Urothelium cell line (cell line): ENCODE measurements around the gene TSKS.

ENCODE experiments used
- DNase-seq: peaks from one replicate; pipeline ENCODE4 v3.0.0; 2011; ENCODE audit warnings: low spot score, mixed read lengths
- FAIRE-seq: peaks from 2 replicates; lab custom pipeline; 2011; peaks lifted over from hg19 to GRCh38; lab: Jason Lieb, UNC

The TSKS gene

DNA sequence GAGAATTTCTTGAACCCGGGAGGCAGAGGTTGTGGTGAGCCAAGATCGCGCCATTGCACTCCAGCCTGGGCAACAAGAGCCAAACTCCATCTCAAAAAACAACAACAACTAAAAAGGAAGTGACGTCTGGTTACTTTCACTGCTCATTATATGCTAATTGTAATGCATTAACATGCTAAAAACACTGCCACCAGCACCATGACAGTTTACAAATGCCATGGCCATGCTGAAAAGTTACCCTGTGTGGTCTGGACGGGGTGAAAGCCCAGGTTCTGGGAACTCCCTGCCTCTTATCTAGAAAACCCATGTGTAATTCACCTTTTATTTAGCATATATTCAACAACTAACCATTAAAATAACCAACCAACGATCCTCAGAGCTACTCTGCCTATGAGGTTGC lies 44.1 kb downstream of the TSKS start:
- no peak for FAIRE-seq
- no peak for DNase-seq

GRCh38 chr19:49718511-49718910 lies 44.6 kb downstream of the TSKS start:
- DNase-seq (no peak), FAIRE-seq (no peak)

DNA sequence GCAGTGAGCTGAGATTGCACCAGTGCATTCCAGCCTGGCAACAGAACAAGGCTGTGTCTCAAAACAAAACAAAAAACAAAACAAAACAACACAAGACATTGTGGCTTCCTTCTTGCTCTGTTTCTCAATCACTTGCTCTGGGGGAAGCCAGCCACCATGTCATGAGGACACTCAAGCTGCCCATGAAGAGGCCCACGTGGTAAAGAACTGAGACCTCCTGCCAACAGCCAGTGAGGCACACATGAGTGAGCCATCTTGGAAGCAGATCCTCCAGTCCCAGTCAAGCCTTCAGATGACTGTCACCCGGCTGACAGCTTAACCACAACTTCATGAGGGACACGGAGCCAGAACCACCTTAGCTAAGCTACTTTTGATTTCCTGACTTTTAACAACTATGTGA lies 47.0 kb downstream of the TSKS start:
- DNase-seq (no peak), FAIRE-seq (no peak)

- DNase-seq: no peak
- FAIRE-seq: no peak
These were observed 49.8 kb downstream of the TSKS start for GRCh38 chr19:49713236-49713845.

GRCh38 chr19:49712397-49712859 lies 50.7 kb downstream of the TSKS start:
- DNase-seq: peak; percentile 70
- peak; percentile 40 for FAIRE-seq

DNA sequence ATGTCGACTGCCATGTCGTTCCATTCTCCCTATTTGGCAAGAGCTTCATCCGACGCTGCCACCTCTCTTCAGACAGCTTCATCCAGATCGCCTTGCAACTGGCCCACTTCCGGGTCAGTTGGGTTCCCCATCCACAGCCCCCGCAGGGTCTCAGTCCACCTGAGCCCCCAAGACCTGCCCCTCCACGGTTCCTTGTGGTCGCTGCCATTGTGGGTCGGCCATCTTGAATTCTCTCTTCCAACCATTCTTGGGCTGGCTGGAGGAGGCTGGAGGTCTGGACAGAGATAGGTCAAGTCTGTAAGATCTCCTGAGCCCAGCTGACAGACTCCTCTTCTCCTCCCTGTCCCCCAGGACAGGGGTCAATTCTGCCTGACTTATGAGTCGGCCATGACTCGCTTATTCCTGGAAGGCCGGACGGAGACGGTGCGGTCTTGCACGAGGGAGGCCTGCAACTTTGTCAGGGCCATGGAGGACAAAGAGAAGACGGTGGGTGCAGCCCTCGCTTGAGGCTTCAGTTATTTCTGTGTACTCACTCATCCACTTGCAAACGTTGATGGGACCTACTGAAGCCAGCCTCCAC lies 52.6 kb downstream of the TSKS start:
- FAIRE-seq: no peak
- no peak for DNase-seq

DNA sequence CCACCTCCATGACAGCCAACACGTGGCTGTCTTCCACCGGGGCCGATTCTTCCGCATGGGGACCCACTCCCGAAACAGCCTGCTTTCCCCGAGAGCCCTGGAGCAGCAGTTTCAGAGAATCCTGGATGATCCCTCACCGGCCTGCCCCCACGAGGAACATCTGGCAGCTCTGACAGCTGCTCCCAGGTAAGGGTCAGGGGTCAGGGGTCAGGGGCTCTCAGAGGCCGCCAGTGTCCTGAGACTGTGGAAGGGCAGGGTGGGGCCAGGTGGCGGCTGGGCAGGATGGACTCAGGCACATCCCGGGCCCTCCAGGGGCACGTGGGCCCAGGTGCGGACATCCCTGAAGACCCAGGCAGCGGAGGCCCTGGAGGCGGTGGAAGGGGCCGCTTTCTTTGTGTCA lies 57.2 kb downstream of the TSKS start:
- no peak for FAIRE-seq
- DNase-seq: no peak

- DNase-seq (no peak), FAIRE-seq (no peak)
These were observed 58.0 kb downstream of the TSKS start for GRCh38 chr19:49704888-49705642.

DNA sequence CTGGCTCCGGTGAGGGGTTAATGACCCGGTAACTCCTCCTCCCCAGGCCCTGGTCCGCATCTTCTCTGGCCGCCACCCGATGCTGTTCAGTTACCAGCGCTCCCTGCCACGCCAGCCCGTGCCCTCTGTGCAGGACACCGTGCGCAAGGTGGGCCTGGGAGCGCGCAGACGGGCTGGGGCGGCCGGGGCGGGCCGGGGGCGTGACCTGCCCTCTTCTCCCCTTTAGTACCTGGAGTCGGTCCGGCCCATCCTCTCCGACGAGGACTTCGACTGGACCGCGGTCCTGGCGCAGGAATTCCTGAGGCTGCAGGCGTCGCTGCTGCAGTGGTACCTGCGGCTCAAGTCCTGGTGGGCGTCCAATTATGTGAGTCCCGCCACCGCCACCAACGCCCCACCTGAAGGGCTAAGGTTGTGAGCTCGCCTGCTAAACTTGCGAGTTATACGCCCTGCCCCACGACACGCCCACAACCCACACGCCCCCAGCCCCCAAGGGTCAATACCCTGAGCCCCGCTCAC lies 61.8 kb downstream of the TSKS start:
- no peak for FAIRE-seq
- DNase-seq: no peak

DNA sequence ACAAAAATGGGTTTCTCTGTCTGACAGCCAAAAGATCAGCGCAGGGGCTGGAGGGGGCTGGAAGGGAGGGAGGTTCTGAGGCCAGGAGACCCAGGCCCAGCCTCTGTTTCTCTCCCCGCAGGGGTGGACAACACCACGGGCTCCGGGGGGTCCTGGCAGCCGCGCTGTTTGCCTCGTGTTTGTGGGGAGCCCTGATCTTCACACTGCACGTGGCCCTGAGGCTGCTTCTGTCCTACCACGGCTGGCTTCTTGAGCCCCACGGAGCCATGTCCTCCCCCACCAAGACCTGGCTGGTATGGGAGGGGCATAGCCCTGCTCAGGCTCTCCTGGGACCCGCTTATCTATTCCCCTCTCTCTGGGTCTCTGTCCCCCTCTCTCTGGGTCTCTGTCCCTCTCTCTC lies 62.5 kb downstream of the TSKS start:
- no peak for DNase-seq
- FAIRE-seq: no peak

GRCh38 chr19:49699364-49699763 lies 63.7 kb downstream of the TSKS start:
- FAIRE-seq (no peak), DNase-seq (no peak)

DNA sequence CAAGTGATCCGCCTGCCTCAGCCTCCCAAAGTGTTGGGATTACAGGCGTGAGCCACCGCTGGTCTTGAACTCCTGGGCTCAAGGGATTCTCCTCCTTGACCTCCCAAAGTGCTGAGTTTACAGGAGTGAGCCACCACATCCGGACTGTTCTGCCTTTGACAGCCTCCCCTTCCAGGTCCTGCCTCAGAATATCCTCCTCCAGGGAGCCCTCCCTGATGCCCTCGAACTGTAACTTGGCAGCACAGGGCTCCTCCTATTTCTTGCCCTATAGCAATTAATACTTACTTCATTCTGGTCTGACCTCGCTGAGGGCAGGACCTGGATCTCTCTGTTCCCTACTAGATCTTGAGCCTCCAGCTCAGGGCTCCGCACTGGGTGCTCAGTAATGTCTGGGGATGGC lies 66.2 kb downstream of the TSKS start:
- DNase-seq (no peak), FAIRE-seq (no peak)

- DNase-seq (no peak), FAIRE-seq (no peak)
These were observed 67.0 kb downstream of the TSKS start for GRCh38 chr19:49696115-49696514.

DNA sequence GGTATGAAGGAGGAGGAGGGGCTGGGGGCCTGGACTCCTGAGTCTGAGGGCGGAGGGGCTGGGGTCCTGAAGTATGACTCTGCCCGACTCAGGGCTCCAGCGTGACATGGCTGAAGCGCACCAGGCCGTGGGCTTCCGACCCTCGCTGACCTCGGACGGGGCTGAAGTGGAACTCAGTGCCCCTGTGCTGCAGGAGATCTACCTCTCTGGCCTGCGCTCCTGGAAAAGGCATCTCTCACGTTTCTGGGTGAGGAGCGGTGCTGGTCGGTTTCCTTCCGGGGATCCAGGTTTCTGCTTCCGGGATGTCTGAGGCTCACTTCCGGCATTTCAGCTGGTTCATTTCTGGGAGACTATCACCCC lies 71.0 kb downstream of the TSKS start:
- DNase-seq (no peak), FAIRE-seq (no peak)

DNA sequence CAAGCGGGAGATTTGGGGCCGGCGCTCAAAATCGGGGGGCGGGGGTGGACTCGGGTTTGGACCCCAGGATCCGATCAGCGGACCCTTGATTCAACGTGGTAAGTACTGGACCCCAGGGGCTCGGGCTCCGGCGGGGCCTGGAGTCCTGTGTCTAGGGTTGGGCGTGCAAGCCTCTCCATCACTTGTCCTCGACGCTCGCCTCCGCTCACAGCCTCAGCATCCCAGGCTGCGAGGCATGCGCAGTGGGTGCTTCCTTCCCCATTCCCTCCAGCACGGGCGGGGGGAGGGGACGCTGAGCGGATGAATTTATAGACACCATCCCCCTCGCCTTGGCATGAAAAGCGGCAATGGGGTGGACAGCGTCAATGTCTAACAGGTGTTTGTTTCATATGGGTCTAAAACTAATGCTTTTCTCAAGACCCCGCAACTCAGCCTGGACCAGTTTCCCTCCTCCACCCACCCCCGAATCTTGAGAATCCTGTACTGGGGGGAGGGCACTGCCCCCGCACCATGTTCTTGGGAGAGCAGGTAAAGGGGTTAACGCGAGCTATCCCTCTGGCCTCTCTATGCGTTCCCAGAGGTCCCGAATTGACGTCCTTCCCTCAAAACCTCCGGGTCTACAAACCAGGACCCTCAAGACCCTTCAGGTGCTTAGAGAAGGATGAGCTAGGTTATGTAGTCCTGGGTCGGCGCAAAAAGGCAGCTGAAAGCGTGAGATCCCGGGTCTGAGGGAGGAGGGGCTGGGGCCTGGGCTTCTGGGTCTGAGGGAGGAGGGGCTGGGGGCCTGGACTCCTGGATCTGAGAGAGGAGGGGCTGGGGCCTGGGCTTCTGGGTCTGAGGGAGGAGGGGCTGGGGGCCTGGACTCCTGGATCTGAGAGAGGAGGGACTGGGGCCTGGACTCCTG lies 71.6 kb downstream of the TSKS start:
- DNase-seq: no peak
- no peak for FAIRE-seq

GRCh38 chr19:49690656-49691242 lies 72.4 kb downstream of the TSKS start, which contains the start of gene CPT1C:
CPT1C (plus strand) TSS chr19:49691116; CDS start chr19:49692253, 1,137 bp downstream.
- FAIRE-seq (no peak), DNase-seq (no peak)

DNA sequence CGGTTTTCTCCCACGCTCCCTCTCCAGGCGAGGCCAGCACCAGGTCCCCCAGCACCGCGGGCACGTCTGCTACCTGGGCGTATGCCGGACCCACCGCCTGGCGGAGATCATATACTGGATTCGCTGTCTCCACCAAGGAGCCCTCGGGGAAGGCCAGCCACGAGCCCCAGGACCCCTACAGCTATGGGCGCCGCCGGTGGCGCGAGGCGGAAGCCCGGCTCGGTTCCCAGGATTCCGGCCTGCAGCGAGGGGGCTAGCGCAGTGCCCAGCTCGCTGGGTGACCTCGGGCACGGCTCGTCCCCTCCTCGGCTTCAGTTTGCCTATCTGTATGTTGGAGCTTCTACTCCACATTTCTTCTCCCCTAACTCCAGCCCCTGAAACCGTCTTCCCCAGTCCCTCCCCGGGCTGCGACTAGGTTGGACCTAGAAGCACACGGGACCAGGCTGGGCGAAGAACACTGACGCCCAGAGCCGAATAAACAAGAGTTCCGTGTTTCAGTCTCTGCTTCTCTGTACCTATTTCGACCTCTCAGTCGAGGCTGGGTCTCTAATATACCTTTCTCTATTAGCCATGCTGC lies 72.9 kb downstream of the TSKS start:
- no peak for DNase-seq
- FAIRE-seq: no peak
